Stimulated activated CD8-positive, alpha-beta memory T cell treated with anti-CD3 and anti-CD28 coated beads, Interleukin-7, amount 100 ng/mL, for 48 hours (primary cell): ENCODE results near the gene MALRD1.

Experiments
- DNase-seq, 2 donors: peaks; one replicate each; pipeline ENCODE4 v3.0.0-alpha.2; 2020; ENCODE audit warnings: low read depth in 1 of 2; ENCODE audit errors: extremely low read depth in 1 of 2

The MALRD1 gene

GRCh38 chr10:19209319-19209718, 160.7 kb downstream of the MALRD1 start:
- DNase-seq, result no peak

GRCh38 chr10:19212590-19212989, 164.0 kb downstream of the MALRD1 start:
- no peak for DNase-seq

- DNase-seq, result no peak
These were observed 172.6 kb downstream of the MALRD1 start for GRCh38 chr10:19221216-19221615.

- DNase-seq, result no peak
These were observed 177.4 kb downstream of the MALRD1 start for GRCh38 chr10:19226025-19226424.

GRCh38 chr10:19231034-19231433, 182.4 kb downstream of the MALRD1 start:
- no peak for DNase-seq

- no peak for DNase-seq
These were observed 197.5 kb downstream of the MALRD1 start for GRCh38 chr10:19245889-19246752.

GRCh38 chr10:19247843-19248242, 199.2 kb downstream of the MALRD1 start:
- DNase-seq, result no peak

- DNase-seq, result no peak
These were observed 201.9 kb downstream of the MALRD1 start for GRCh38 chr10:19250546-19250945.

GRCh38 chr10:19252531-19252930, 203.9 kb downstream of the MALRD1 start:
- no peak for DNase-seq

- DNase-seq, result no peak
These were observed 207.7 kb downstream of the MALRD1 start for GRCh38 chr10:19256331-19256730.

- no peak for DNase-seq
These were observed 214.7 kb downstream of the MALRD1 start for GRCh38 chr10:19263262-19263661.

- no peak for DNase-seq
These were observed 234.7 kb downstream of the MALRD1 start for GRCh38 chr10:19283285-19283684.

GRCh38 chr10:19283786-19284185, 235.2 kb downstream of the MALRD1 start:
- no peak for DNase-seq

- no peak for DNase-seq
These were observed 242.2 kb downstream of the MALRD1 start for GRCh38 chr10:19290770-19291169.

- DNase-seq, result no peak
These were observed 245.6 kb downstream of the MALRD1 start for GRCh38 chr10:19294233-19294632.

- no peak for DNase-seq
These were observed 251.0 kb downstream of the MALRD1 start for GRCh38 chr10:19299645-19300044.

- no peak for DNase-seq
These were observed 253.5 kb downstream of the MALRD1 start for GRCh38 chr10:19302117-19302516.

GRCh38 chr10:19310066-19310465, 261.5 kb downstream of the MALRD1 start:
- no peak for DNase-seq

- no peak for DNase-seq
These were observed 267.7 kb downstream of the MALRD1 start for GRCh38 chr10:19316204-19316870.

- DNase-seq, result no peak
These were observed 269.4 kb downstream of the MALRD1 start for GRCh38 chr10:19317952-19318351.

- no peak for DNase-seq
These were observed 277.0 kb downstream of the MALRD1 start for GRCh38 chr10:19325581-19325980.

GRCh38 chr10:19328582-19328981, 280.0 kb downstream of the MALRD1 start:
- DNase-seq, result no peak
